Endothelial cell of umbilical vein (primary cell): ENCODE data around the gene BTBD19. TPM values are rescaled to one million over a fixed set of nuclear protein-coding genes. Genes with fewer than 3 reads are reported as not detected.
"Not testable (repeated sequence)": the region's sequence is repeated elsewhere in the genome, so short reads cannot be mapped to it uniquely, and the experiment has no call there.

Experiments
- BruUV-seq: library from RNA; stranded (reverse); fragments of 400-500 nt; replicated peaks from 2 replicates; lab custom pipeline; 2021; lab: Mats Ljungman, UMichigan
- CTCF ChIA-PET: fragments of 300-600, 350-600 bp; sonication (Branson Sonifier 250); formaldehyde crosslinking; loops from one replicate; lab custom pipeline; 2021; ENCODE audit warnings: antibody characterized with exemption, inconsistent platforms; lab: Charles Lee
- POLR2A ChIA-PET: fragments of 300-600, 350-600 bp; sonication (Branson Sonifier 250); formaldehyde crosslinking; loops from one replicate; lab custom pipeline; 2021; ENCODE audit warnings: antibody characterized with exemption, inconsistent platforms; lab: Charles Lee
- DNase-seq: peaks from one replicate; pipeline ENCODE4 v3.0.0-alpha.2; 2011; ENCODE audit warnings: low read depth, low spot score
- FAIRE-seq: peaks from 2 replicates; lab custom pipeline; 2011; peaks lifted over from hg19 to GRCh38; lab: Jason Lieb, UNC
- H2AFZ ChIP-seq: 2 replicates; pipeline ENCODE4 v1.6.0; 2012; ENCODE audit warnings: low read depth, low read length, control low read depth, inconsistent platforms
- H3K27ac ChIP-seq: 2 replicates; pipeline ENCODE4 v1.5.1; 2011; ENCODE audit warnings: low read depth, mild to moderate bottlenecking, control low read depth, low read length, moderate library complexity; ENCODE audit not compliant: insufficient read depth
- H3K27me3 ChIP-seq, 2 experiments: 2 replicates each; pipeline versions ENCODE4 v1.6.0 to v1.6.1; 2011; ENCODE audit warnings: low read length in 2 of 2, mixed read lengths in 1 of 2; ENCODE audit not compliant: control insufficient read depth in 2 of 2, insufficient read depth in 2 of 2
- H3K36me3 ChIP-seq, 2 experiments: 2 replicates in 1 of 2; 3 replicates in 1 of 2; pipeline ENCODE4 v1.5.1; 2011; ENCODE audit warnings: low read length in 2 of 2, mild to moderate bottlenecking in 1 of 2, moderate library complexity in 1 of 2; ENCODE audit not compliant: control insufficient read depth in 2 of 2, insufficient read depth in 2 of 2; ENCODE audit errors: extremely low read depth in 1 of 2
- H3K4me1 ChIP-seq: 3 replicates; pipeline ENCODE4 v1.5.1; 2011; ENCODE audit warnings: mild to moderate bottlenecking, low read length; ENCODE audit not compliant: control insufficient read depth, insufficient read depth; ENCODE audit errors: extremely low read depth
- H3K4me2 ChIP-seq: 2 replicates; pipeline ENCODE4 v1.6.1; 2011; ENCODE audit warnings: low read length, control low read depth, mixed read lengths; ENCODE audit not compliant: insufficient read depth
- H3K4me3 ChIP-seq, 3 experiments: fragments of 200-600 bp in 1 of 3; sonication (generic), shearing (Covaris generic) in 1 of 3; replicated peaks in 1 of 3; 2 replicates each; pipeline ENCODE4 v1.5.1; 2011 to 2016; ENCODE audit warnings: control low read depth in 3 of 3, low read length in 3 of 3, mild to moderate bottlenecking in 2 of 3, inconsistent platforms in 1 of 3, low read depth in 1 of 3, moderate library complexity in 1 of 3; ENCODE audit not compliant: insufficient read depth in 1 of 3
- H3K79me2 ChIP-seq: 2 replicates; pipeline ENCODE4 v1.6.0; 2012; ENCODE audit warnings: low read length, inconsistent platforms; ENCODE audit not compliant: control insufficient read depth, insufficient read depth
- H3K9ac ChIP-seq: replicated peaks from 2 replicates; pipeline ENCODE3; 2011; ENCODE audit warnings: low read length, control low read depth; ENCODE audit not compliant: insufficient read depth; ENCODE audit errors: extremely low read depth
- H3K9me1 ChIP-seq: replicated peaks from 3 replicates; pipeline ENCODE4 v1.6.0; 2011; ENCODE audit warnings: mild to moderate bottlenecking, low read length; ENCODE audit not compliant: control insufficient read depth, insufficient read depth; ENCODE audit errors: extremely low read depth
- H3K9me3 ChIP-seq: replicated peaks from 2 replicates; pipeline ENCODE4 v1.5.1; 2012; ENCODE audit warnings: low read length, inconsistent platforms; ENCODE audit not compliant: control insufficient read depth, insufficient read depth
- H4K20me1 ChIP-seq: replicated peaks from 2 replicates; pipeline ENCODE3; 2011; ENCODE audit warnings: mild to moderate bottlenecking, low read length; ENCODE audit not compliant: control insufficient read depth, insufficient read depth; ENCODE audit errors: extremely low read depth
- CTCF ChIP-seq, 2 donors: IDR thresholded peaks; 1 replicate in 1 of 2; 2 replicates in 1 of 2; pipeline ENCODE4 v1.5.1; 2011; ENCODE audit warnings: low read length in 2 of 2, mild to moderate bottlenecking in 2 of 2, moderate library complexity in 2 of 2, control low read depth in 1 of 2, inconsistent platforms in 1 of 2, low read depth in 1 of 2; ENCODE audit not compliant: insufficient read depth in 1 of 2; ENCODE audit errors: extremely low read depth in 1 of 2
- FOS ChIP-seq: IDR thresholded peaks from 2 replicates; pipeline ENCODE4 v1.6.1; 2011; ENCODE audit warnings: mild to moderate bottlenecking, low read length, moderate library complexity, borderline replicate concordance; ENCODE audit not compliant: insufficient read depth
- POLR2AphosphoS5 ChIP-seq: IDR thresholded peaks from 2 replicates; pipeline ENCODE4 v1.6.1; 2012; ENCODE audit warnings: low read depth, mild to moderate bottlenecking, control low read depth, low read length, moderate library complexity; ENCODE audit not compliant: insufficient read depth
- dilution Hi-C: fragments of 300-500 bp; cut with MboI; formaldehyde crosslinking; loops from one replicate; pipeline ENCODE4 v1.15.0; 2019; ENCODE audit warnings: low sequenced_read_pairs; ENCODE audit not compliant: extremely low pct_ligation_motif_present
- intact Hi-C: fragments of 100-400 bp; cut with micrococcal nuclease; formaldehyde crosslinking; loops from one replicate; pipeline ENCODE4 v1.10.0; 2022
- polyA plus RNA-seq, 4 experiments: library from polyadenylated mRNA; depleted of rRNA in 3 of 4; stranded (reverse) in 3 of 4; unstranded in 1 of 4; fragments of >200 nt; gene quantifications; 2 replicates each; pipeline versions ENCODE4 v1.2.1 to v1.2.3, GENCODE V29; 2011 to 2012; ENCODE audit warnings: missing spikeins in 1 of 4
- total RNA-seq: library from RNA; stranded (reverse); gene quantifications from 2 replicates; pipeline ENCODE4 v1.2.3, GENCODE V29; 2021

Gene BTBD19
- total and polyA plus RNA-seq, 2 donors (not counting 3 experiments of a cell fraction or from before 2014, with no cell fraction given): 69.9 to 97.9 TPM

- intact Hi-C loops: loop anchor here (1.0 to 10.0 kb wide), 5 partner anchors 43 to 659 kb away; partner anchors contain the start of genes EIF2B3, TESK2 and UROD
- Histone ChIP-seq H3K9ac (no peak overlapping the region), H3K79me2 (no peaks in the 10 kb centered on the region), H3K4me2 (no peak overlapping the region), H3K36me3 (no peaks in the 10 kb centered on the region), H3K27ac (no peak overlapping the region), H3K27me3 (no peaks in the 10 kb centered on the region), H3K9me1 (no peaks in the 10 kb centered on the region), H2AFZ (peak overlapping the region; percentile 7), H3K4me1 (no peaks in the 10 kb centered on the region), H3K4me3 (no peak overlapping the region), H4K20me1 (no peaks in the 10 kb centered on the region), H3K9me3 (no peaks in the 10 kb centered on the region)
- dilution Hi-C loops: no loop called here
- peak; percentile 96 for FAIRE-seq
- TF ChIP-seq FOS (no peak), CTCF (IDR thresholded peaks at IDR 0.05; ENCODE audit: extremely low read depth in 1 of 2, insufficient read depth in 1 of 2, low read depth in 1 of 2, low read length in 2 of 2) (peak; percentile 85 to 93), POLR2AphosphoS5 (no peak)
- no TSS peak for BruUV-seq
- ChIA-PET CTCF (interaction anchor here (0.6 to 4.1 kb wide), 27 partner anchors 12 to 656 kb away, joined by 3 to 60 read pairs (median 4); partner anchors contain the start of genes BTBD19, EIF2B3, HECTD3 and PLK3), POLR2A (interaction anchor here (0.9 kb wide), 1 partner anchor 175 kb away, joined by 3 read pairs; the partner anchor contains the start of gene HECTD3)
- peak; percentile 88 for DNase-seq
Observed at GRCh38 chr1:44835738-44836675, 27.7 kb downstream of the BTBD19 start.

- BruUV-seq, DNase-seq, H3K4me1 ChIP-seq, H3K9me3 ChIP-seq, H2AFZ ChIP-seq, H3K4me2 ChIP-seq, dilution Hi-C loops, H4K20me1 ChIP-seq, H3K79me2 ChIP-seq, H3K9me1 ChIP-seq, POLR2A ChIA-PET, H3K36me3 ChIP-seq, FAIRE-seq, H3K9ac ChIP-seq, H3K4me3 ChIP-seq, H3K27me3 ChIP-seq, H3K27ac ChIP-seq: not testable (repeated sequence)
- CTCF ChIA-PET: interaction anchor here (0.9 to 4.1 kb wide), 2 partner anchors 38 to 173 kb away, joined by 3 to 60 read pairs; partner anchors contain the start of genes HECTD3, PLK3 and UROD
- intact Hi-C loops: loop anchor here (10.0 kb wide), 1 partner anchor 657 kb away; the partner anchor contains the start of gene TESK2
Observed at GRCh38 chr1:44838294-44838693, 30.0 kb downstream of the BTBD19 start.
